Epithelial cell of proximal tubule (primary cell): Measurements from ENCODE around the gene CD28. TPM values are rescaled to one million over a fixed set of nuclear protein-coding genes. Genes with fewer than 3 reads are reported as not detected.
A peak's percentile ranks its signal among the peaks of the same experiment; 100 is the strongest.

ENCODE experiments used
- DNase-seq: peaks from one replicate; pipeline ENCODE4 v3.0.0-alpha.2; 2011; ENCODE audit warnings: low read depth
- H3K4me3 ChIP-seq: 2 replicates; pipeline ENCODE4 v1.5.1; 2011; ENCODE audit warnings: low read depth, mild to moderate bottlenecking, low read length
- total RNA-seq: library from RNA; depleted of rRNA; stranded (reverse); fragments of >200 nt; gene quantifications from 2 replicates; pipeline ENCODE4 v1.2.3, GENCODE V29; 2015
- TF ChIP-seq, protein P1 (sequence below): conservative IDR thresholded peaks from 2 replicates; pipeline ENCODE4 v1.5.1; 2012; ENCODE audit warnings: low read depth, mild to moderate bottlenecking, low read length

CD28 gene
- total RNA-seq, 1 donor from 2014 or later: not detected

DNA sequence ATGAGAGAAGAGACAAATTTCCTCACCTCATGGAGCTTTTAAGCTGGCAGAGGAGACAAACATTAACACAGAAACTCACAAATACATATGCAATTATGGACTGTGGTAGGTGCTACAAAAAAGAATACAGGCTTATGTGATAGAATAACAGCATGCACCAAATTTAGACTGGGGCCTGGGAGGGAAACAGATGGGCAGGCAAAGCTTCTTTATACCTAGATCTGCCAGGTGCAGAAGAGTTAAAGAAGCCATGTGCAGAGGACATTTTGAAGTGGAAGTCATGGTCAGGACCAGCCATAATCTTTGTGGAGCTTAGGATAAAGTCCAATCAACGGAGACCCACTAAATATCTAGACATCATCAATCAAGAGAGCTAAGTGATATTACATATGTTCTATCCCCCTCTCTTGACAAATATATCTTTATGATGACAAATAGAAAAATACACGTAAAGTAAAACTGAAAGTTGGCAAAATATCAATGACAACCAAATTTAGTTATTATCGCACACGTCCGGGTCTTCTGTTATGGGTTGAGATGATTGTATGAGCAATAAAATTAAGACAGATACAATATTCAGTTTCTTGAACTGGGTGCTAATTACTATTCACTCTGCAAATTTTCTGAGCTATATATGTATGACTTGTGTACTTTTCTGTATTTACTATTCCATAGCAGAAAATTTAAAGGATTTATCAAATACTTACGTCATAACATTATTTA, 44.1 kb downstream of the CD28 start:
- no peak for DNase-seq
- no peak overlapping the region for H3K4me3 ChIP-seq
- TF ChIP-seq, protein P1, sequence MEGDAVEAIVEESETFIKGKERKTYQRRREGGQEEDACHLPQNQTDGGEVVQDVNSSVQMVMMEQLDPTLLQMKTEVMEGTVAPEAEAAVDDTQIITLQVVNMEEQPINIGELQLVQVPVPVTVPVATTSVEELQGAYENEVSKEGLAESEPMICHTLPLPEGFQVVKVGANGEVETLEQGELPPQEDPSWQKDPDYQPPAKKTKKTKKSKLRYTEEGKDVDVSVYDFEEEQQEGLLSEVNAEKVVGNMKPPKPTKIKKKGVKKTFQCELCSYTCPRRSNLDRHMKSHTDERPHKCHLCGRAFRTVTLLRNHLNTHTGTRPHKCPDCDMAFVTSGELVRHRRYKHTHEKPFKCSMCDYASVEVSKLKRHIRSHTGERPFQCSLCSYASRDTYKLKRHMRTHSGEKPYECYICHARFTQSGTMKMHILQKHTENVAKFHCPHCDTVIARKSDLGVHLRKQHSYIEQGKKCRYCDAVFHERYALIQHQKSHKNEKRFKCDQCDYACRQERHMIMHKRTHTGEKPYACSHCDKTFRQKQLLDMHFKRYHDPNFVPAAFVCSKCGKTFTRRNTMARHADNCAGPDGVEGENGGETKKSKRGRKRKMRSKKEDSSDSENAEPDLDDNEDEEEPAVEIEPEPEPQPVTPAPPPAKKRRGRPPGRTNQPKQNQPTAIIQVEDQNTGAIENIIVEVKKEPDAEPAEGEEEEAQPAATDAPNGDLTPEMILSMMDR: no peak

DNA sequence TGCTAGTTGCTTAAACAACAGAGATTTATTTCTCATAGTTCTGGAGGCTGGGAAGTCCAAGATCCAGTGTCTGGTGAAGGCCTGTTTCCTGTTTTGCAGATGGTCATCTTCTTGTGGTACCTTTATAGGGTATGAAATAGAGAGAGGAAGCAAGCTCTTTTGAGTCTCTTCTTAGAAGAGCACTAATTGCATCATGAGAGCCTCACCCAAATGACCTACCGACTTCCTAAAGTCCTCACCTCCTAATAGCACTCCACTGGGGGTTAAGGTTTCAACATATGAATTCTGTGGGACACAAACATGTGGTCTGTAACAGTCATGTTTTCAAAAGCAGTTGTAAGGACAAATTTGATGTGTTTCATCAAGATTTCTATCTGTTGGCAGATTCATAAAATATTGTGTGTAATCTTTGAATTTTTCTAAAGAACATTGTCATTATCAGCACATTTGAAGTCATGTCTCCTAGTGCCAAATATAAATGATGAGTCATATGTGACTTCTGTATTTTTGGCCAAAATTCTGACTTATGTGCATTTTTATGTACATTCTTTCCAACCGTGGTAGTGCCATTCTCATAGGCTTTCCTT, 45.3 kb downstream of the CD28 start:
- TF ChIP-seq, protein P1: no peak
- no peak for DNase-seq
- no peak overlapping the region for H3K4me3 ChIP-seq

DNA sequence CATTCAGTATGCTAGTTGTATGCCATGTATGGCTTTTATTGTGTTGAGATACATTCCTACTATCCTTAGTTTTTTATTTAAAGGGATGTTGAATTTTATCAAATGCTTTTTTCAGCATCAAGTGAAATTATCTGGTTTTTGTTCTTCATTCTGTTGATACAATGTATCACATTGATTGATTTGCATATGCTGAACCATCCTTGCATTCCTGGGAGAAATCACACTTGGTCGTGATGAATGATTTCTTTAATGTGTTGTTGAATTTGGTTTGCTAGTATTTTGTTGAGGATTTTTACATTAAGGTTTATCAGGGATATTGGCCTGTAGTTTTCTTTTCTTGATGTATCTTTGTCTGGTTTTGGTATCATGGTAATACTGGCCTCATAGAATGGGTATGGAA, 49.7 kb downstream of the CD28 start:
- H3K4me3 ChIP-seq: no peak overlapping the region
- TF ChIP-seq, protein P1: no peak
- no peak for DNase-seq

DNA sequence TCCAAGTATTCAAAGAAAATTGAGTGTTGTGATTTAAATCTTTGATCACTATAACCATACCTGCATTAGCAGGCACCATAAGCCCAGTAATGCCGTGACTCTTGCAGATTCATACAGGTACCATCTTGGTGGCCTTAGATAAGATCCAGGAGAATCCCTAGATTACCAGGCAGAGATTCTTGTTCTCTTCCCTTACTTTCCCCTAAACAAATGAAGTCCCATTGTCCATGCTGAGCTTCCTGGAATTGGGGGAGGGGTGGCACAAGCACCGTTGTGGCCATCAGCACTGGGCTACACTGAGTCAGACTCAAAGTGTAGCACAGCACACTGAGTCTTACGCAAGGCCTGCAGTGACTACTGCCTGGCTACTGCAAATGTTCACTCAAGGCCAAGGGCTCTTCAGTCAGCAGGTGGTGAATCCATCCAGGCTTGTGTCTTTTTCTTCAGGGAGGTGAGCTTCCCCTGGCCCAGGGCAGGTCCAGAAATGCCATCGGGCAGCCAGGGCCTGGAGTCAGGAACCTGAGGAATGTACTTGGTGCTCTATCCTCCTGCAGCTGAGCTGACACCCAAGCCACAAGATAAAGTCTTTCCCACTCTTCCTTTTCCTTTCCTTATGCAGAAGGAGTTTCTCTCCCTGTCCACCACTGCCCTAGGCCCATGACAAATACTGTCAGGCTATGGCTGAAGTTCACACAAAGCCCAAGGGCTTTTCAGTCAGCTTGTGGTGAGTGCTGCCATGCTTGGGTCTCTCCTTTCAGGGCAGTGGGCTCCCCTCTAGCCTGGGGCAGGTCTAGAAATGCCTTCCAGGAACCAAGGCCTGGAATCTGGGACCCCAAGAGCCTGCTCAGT, 52.6 kb downstream of the CD28 start:
- peak; percentile 74 for DNase-seq
- TF ChIP-seq, protein P1: no peak
- no peak overlapping the region for H3K4me3 ChIP-seq

DNA sequence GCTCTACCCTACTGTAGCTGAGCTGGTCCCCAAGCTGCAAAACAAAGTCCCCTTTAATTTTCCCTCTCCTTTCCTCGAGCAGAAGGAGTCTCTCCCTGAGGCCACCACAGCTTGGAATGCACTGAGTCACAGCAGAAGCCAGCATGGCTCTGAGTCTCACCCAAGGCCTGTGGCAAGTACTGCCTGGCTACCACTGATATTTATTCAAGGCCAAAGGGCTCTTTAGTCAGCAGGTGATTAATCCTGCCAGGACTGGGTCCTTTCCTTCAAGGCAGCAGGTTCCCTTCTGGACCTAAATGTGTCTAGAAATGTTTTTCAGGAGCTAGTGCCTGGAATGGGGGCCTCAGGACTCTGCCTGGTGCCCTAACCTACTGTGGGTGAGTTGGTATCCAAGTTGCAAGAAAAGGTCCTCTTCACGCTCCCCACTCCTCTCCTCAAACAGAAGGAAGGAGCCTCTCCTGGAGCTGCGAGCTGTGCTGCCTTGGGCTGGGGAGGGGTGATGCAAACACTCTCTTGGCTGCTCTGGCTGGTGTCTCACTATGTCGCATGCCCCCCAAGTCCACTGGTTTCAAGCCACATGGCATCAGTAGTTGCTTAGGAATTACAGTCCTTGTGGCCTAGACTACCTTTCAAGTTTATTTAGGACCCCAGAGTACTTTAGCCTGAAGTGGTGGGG, 53.4 kb downstream of the CD28 start:
- H3K4me3 ChIP-seq: no peak overlapping the region
- TF ChIP-seq, protein P1: no peak
- DNase-seq: peak; percentile 74

DNA sequence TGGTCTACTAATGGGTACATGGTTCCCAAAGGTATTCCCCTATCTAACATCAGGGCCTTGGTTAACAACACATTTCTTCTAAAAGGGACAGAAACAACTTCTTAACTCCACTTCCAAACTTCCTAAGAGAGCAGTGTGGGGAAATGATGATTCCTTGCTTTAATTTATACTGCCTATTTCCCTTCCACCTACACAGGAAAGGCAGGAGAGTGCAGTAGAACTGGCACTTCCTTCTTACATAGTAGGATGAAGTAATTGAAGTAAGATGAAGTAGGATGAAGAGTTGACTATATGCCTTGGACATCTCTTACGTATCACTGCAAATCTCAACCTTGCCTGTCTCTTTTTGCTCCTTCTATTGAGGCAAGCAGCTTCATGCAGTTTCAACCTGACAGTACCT, 54.7 kb downstream of the CD28 start:
- TF ChIP-seq, protein P1: no peak
- H3K4me3 ChIP-seq: no peak overlapping the region
- DNase-seq: no peak
